RWPE2 (cell line): ENCODE measurements around the gene BFSP2.

Experiments used
- ATAC-seq: fragments of 200-7000 bp; cut with Tn5 transposase; 3 replicates; pipeline ENCODE4 v1.9.1; 2021; ENCODE audit warnings: low read depth
- DNase-seq: peaks from one replicate; pipeline ENCODE4 v3.0.0-alpha.2; 2020; ENCODE audit warnings: low spot score
- H3K27ac ChIP-seq: fragments of 450-650 bp; 2 replicates; pipeline ENCODE4 v1.5.1; 2017; ENCODE audit warnings: mild to moderate bottlenecking; ENCODE audit not compliant: poor library complexity, severe bottlenecking
- H3K27me3 ChIP-seq: fragments of 250-450 bp; sonication (Bioruptor Pico); 2 replicates; pipeline ENCODE4 v1.5.1; 2021; ENCODE audit warnings: mild to moderate bottlenecking, moderate library complexity; ENCODE audit not compliant: insufficient read depth, poor library complexity, severe bottlenecking
- H3K36me3 ChIP-seq: fragments of 250-450 bp; sonication (Bioruptor Pico); 2 replicates; pipeline ENCODE4 v1.5.1; 2020; ENCODE audit warnings: low read depth, mild to moderate bottlenecking, moderate library complexity
- H3K4me1 ChIP-seq: fragments of 250-450 bp; sonication (Bioruptor Pico); 2 replicates; pipeline ENCODE4 v1.5.1; 2021; ENCODE audit warnings: mild to moderate bottlenecking, moderate library complexity; ENCODE audit not compliant: insufficient read depth, poor library complexity, severe bottlenecking
- H3K4me3 ChIP-seq: fragments of 250-450 bp; sonication (Bioruptor Pico); 2 replicates; pipeline ENCODE4 v1.5.1; 2021; ENCODE audit warnings: mild to moderate bottlenecking, moderate library complexity; ENCODE audit not compliant: severe bottlenecking
- H3K9me3 ChIP-seq: fragments of 250-450 bp; sonication (Bioruptor Pico); 2 replicates; pipeline ENCODE4 v1.5.1; 2021; ENCODE audit warnings: mild to moderate bottlenecking, moderate library complexity; ENCODE audit not compliant: severe bottlenecking
- TF ChIP-seq, protein P1 (sequence below): fragments of 450-650 bp; IDR thresholded peaks from one replicate; pipeline ENCODE4 v1.5.1; 2017; ENCODE audit warnings: mild to moderate bottlenecking, moderate library complexity; ENCODE audit not compliant: poor library complexity, severe bottlenecking

Gene BFSP2

DNA sequence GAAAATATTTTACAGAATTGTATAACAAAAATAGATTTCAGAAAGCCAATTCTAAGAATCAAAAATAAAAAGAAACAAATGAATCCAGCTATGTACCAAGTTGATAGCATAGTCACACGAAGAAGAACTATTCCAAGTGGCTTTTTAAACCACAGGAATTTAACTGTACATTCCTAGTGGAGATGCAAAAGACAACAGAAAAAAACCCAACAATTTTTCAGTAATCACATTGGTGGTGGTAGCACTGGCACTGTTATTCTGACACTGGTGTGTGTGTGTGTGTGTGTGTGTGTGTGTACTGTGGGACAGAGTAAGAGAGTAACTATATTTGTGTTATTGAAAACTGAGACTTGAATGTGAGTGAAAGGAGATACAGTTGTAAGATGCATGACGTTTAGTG, 9.1 kb downstream of the BFSP2 start:
- TF ChIP-seq, protein P1, sequence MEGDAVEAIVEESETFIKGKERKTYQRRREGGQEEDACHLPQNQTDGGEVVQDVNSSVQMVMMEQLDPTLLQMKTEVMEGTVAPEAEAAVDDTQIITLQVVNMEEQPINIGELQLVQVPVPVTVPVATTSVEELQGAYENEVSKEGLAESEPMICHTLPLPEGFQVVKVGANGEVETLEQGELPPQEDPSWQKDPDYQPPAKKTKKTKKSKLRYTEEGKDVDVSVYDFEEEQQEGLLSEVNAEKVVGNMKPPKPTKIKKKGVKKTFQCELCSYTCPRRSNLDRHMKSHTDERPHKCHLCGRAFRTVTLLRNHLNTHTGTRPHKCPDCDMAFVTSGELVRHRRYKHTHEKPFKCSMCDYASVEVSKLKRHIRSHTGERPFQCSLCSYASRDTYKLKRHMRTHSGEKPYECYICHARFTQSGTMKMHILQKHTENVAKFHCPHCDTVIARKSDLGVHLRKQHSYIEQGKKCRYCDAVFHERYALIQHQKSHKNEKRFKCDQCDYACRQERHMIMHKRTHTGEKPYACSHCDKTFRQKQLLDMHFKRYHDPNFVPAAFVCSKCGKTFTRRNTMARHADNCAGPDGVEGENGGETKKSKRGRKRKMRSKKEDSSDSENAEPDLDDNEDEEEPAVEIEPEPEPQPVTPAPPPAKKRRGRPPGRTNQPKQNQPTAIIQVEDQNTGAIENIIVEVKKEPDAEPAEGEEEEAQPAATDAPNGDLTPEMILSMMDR = no peak
- no peak overlapping the region for H3K27ac ChIP-seq
- no peaks in the 10 kb centered on the region for H3K4me1 ChIP-seq
- peaks cover 18% of the 10 kb centered on the region for H3K27me3 ChIP-seq
- no peak for ATAC-seq
- H3K4me3 ChIP-seq = no peak overlapping the region
- DNase-seq = no peak
- H3K36me3 ChIP-seq = no peaks in the 10 kb centered on the region
- no peaks in the 10 kb centered on the region for H3K9me3 ChIP-seq

DNA sequence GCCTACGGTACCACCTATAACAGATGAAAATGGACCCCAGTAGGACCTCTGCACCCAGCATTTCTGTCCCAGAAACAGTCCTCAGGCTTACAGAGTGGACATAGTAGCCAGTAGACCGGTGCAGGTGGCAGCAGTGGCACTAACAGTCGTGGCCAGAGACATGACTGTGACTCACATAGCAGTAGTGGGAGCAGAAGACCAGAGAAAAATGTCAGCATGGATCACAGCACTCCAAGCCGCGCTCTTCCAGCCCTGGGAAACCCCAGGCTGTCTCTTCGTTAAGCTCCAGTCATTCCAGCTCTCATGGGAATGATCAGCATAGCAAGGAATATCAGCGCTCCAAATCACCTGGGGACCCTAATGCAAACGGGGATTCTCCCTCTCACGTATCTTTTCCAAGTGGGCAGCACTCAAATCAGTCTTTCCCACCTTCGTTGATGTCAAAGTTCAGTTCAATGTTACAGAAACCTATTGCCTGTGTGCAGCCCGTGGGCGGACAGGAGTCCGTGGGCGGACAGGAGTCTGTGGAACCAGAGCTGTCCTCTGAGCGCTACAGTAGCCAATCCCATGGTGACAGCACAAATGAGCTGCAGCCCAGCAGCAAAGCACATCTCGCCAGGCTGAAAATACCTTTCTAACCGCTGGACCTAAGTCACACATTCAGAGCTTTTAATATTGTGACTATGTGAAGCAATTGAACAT, 10.5 kb downstream of the BFSP2 start:
- Histone ChIP-seq H3K27ac (no peak overlapping the region), H3K36me3 (no peaks in the 10 kb centered on the region), H3K4me1 (no peaks in the 10 kb centered on the region), H3K27me3 (peaks cover 18% of the 10 kb centered on the region), H3K9me3 (no peaks in the 10 kb centered on the region), H3K4me3 (no peak overlapping the region)
- DNase-seq (no peak), ATAC-seq (no peak; the same call in 2 of the 3 replicates)
- TF ChIP-seq, protein P1 = no peak

DNA sequence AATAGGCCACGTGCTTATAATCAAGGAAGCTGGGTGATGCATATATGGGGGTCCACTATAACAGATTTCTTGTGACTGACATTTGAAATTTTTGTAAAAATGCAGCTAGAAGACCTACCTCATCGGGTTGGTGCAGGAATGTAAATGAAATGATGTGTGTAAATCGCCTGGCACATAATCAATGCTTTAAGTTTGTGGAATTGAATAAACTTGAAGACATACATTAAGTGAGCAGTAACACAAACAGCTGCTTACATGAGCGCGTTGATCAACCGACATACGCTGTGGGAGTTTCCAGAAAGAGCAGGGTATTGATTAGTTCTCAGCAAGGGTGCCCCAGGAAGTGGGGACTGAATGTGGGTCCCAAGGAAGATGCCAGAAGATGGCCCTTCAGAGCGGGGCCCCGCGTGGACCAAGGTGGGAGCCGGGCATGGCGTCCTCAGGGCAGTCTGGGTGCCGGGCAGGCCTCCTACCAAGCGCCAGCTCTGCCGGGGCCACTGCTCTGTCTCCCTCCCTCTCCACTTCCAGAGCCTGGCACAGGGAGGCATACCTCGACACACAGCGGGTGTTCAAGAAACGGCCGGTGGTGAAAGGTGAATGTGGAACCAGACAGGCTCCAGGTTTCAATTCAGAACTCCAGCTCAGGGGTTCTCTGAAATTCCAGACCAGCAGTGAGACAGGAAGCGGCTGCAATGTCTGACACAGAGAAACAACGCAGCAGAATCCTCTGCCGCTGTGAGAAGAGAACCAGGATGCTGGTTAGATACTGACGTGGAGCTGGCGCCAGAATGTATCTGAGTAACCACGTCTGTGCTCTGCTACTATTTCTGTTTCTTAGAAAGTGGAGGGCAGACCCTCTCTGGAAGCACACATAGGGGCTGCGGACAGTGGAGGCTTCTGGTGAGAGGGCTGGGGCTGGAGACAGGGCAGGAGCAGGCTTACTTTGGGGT, 12.6 kb downstream of the BFSP2 start:
- TF ChIP-seq, protein P1 = no peak
- Histone ChIP-seq H3K4me1 (no peaks in the 10 kb centered on the region), H3K27me3 (peaks cover 14% of the 10 kb centered on the region), H3K4me3 (no peak overlapping the region), H3K36me3 (no peaks in the 10 kb centered on the region), H3K27ac (no peak overlapping the region), H3K9me3 (no peaks in the 10 kb centered on the region)
- ATAC-seq (peak; percentile 18), DNase-seq (no peak)

DNA sequence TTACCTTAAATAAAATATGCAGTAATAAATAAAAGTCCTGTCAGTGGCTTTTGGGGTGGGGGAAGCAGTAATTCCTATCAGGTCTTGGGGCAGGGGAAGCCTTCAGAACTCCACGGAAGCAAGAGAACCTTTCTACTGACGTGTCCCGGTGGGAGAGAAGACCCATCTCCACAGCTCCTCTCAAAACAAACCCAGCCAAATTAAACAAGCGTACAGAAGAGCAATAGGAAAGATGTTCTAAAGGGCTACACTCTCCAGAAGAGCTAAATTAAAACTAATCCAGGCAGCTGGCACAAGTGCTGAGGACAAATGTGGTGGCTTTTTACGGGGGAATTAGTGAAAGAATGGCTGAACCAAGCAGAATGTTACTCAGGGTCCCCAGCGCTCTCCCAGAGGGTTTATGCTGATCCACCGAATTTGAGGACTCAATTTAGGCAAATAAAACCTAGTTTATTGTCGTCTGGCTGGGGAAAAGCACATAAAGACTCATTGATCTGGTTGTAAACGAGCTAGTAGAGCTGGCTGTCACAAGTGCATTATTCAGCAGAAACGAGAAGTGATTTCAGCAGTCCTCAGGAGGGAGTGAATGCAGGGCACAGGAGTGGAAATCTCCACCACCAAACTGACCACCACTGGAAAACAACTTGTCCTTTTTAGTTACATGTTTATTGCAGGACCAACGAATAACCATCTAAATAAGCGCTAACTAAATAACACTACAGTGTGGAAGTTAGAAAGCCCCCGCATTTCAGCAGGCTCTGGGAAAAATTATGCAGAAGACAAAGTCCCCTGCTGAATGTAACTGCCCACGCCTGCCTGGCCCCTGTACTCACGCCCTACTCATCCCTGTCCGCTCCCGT, 13.5 kb downstream of the BFSP2 start:
- H3K4me3 ChIP-seq = no peak overlapping the region
- no peaks in the 10 kb centered on the region for H3K36me3 ChIP-seq
- no peaks in the 10 kb centered on the region for H3K9me3 ChIP-seq
- DNase-seq = no peak
- peaks cover 6% of the 10 kb centered on the region for H3K27me3 ChIP-seq
- no peaks in the 10 kb centered on the region for H3K4me1 ChIP-seq
- ATAC-seq = peak; percentile 69
- no peak overlapping the region for H3K27ac ChIP-seq
- TF ChIP-seq, protein P1 = no peak
